T-helper 1 cell (primary cell): ENCODE measurements around the gene EPB41L1.

Experiments
- DNase-seq, 5 donors: peaks; one replicate each; pipeline ENCODE4 v3.0.0-alpha.2; 2012 to 2020

EPB41L1 gene

DNA sequence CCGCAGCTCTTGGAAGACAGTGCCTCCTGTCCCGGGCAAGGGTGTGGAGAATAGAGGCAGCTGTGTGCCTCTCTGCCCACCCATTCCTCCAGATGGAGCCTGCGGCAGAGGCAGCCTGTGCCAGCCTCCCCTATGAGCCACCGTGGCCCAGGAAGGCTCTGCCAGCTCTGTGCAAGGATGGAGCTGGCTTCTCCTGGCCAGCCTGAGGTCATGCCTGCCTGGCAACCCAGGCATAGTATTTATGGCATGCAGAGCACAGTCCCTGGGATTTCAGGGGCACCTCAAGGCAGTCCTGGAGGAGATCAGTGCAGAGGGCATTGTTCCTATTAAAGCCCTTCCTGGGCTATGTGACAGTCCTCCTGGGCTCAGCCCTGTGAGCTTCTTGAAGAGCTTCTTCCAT, 1.5 kb downstream of the EPB41L1 start:
- no peak for DNase-seq

DNA sequence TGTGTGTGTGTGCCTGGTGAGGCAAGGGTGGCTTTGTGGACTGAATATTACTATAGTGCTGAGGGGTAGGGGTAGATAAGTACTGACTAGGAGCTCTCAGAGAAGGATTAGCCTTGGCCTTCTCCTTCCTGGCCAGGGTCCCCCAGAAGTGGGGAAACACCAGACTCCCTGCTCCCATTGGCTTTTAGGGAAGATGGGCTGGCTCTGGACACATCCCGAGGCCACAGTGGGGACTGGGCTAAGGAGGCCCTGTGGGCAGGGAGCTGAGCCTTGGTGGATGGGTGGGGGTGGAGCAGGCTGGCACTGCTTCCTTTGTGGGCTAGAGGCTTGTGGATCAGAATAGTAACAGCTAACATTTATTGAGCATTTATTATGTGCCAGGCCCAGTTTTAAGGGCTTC, 3.1 kb downstream of the EPB41L1 start:
- no peak for DNase-seq

DNA sequence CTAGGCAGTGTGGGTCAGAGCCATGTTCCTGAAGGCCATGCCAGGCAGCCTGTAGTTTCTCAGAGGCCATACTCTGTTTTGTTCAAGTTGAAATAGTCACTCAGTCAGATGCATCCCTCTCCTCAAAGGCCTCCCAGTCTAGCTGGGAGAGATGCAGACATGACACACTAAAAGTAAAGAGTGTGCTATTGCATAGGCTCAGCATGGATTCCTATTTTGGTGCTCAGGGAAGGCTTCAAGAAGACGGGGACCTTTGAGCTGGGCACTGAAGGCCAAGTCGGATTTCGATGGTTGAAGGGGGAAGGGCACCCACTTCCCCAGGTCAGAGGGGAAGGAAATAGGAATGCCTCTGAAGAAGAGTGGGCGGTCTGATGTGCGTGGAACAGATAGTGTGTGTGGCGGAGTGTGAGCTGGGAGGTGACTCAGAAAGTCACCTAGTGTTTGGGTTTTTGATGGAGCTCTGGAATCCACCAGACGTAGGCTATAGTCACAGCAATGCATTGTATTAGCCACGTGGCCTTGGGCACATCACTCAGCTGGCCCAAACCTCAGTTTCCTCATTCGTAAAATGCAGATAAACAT, 3.7 kb downstream of the EPB41L1 start:
- DNase-seq = no peak

DNA sequence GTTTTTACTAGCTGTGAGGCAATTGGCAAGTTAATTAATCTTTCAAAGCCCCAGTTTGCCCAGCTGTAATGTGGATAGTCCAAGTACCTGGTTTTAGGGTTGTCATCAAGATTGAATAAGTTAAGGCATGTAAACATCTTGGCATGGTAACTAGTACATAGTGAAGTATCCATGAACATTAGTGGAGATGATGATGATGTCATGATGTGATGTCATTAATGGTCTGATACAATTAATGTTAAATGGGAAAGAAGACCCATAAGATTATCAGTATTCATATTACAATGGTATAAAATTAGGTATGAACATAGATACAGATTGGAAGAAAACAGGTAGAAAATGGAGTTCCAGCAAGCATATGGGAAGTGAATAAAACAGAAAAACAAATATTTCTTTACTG, 5.3 kb downstream of the EPB41L1 start:
- DNase-seq = no peak

GRCh38 chr20:36162272-36162966, 7.9 kb downstream of the EPB41L1 start:
- no peak for DNase-seq

- no peak for DNase-seq
Observed at GRCh38 chr20:36167902-36168503, 13.5 kb downstream of the EPB41L1 start.

- DNase-seq = no peak
Observed at GRCh38 chr20:36170542-36171215, 16.1 kb downstream of the EPB41L1 start.

DNA sequence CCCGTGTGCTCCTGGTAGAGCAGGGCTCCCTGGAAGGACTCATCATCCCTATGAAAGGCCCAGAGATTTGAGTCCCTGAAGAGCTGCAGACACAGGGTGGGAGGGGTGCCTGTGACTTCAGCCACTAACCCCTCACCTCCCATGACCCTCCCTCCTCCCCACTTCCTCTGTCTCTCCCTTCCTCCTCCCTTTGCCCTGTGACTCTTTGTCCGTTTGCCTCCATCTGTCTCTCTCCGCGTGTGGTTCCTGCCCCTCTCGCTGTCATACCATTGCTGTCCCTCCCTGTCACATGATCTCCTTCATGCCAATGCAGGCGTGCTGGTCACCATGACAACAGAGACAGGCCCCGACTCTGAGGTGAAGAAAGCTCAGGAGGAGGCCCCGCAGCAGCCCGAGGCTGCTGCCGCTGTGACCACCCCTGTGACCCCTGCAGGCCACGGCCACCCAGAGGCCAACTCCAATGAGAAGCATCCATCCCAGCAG, 19.0 kb downstream of the EPB41L1 start:
- no peak for DNase-seq

- DNase-seq = no peak
Observed at GRCh38 chr20:36175016-36175415, 20.5 kb downstream of the EPB41L1 start.

GRCh38 chr20:36175475-36175995, 21.0 kb downstream of the EPB41L1 start:
- no peak for DNase-seq

DNA sequence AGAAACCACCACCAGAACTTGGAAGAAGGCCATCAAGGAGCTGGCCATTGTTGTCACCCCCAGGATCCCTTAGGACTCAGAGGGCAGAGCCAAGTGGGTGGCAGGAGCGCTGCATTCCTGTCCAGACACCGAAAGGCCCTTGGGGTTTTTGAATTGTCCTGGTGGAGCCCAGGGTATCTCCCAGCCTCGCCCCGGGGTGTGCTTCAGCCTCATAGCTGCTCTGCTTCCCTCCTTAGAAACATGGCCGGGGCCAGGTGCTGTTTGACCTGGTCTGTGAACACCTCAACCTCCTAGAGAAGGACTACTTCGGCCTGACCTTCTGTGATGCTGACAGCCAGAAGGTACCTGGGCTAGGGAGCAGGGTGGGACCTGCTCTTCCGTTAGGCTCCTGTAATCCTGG, 23.2 kb downstream of the EPB41L1 start:
- no peak for DNase-seq

DNA sequence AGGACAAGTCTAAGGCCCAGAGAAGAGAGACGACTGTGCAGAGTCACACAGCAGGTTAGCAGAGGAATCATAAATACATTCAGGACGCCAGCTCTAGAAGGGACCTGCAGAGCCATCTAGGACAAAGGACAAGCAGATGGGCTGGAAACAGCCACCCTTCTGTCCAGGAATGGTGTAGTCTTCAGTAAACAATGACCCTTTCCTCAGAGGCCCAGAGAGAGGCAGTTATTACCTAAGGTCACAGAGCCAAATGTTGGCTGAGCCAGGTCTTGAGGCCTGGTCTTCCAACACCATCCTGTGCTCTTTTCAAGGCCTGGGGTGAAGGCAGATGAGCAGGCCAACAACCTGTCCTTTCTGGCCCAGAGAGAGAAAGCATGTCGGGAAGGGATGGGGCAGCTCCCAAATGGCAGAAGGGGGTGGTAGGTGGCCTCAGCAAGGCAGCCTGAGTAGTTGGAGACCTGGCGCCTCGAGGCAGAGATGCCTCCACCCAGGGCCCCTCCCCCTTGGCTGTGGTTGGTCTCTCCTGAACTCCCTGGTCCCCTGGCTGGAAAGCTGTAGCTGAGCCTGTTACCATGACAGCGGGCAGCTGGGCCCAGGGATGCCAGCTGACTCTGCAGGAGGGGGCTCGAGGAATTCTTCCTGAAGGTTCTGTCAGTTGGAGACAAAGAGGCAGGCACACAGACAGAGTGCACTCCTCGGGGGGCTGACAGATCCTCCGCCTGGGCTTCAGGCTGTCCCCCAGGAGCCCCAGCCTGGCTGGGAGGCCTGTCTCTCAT, 24.8 kb downstream of the EPB41L1 start:
- DNase-seq = no peak

DNA sequence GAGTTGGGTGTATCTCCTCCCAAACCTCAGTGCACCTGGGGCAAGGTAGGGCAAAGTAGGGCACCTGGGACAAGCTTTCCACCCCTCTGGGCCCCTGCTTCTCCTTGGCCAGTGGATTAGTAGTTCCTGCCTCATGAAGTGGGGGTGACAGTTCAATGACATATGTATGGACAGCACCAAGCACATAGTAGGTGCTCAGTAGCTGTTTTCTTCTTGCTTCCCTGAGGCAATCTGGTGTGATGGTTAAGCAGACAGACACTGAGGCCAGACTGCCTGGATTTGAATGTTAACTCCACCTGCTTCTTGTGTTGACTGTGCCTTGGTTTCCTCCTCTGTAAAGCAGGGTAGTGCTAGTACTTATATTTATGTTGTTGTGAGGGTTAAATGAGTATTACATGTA, 25.8 kb downstream of the EPB41L1 start:
- no peak for DNase-seq

- no peak for DNase-seq
Observed at GRCh38 chr20:36181934-36182603, 27.5 kb downstream of the EPB41L1 start.

DNA sequence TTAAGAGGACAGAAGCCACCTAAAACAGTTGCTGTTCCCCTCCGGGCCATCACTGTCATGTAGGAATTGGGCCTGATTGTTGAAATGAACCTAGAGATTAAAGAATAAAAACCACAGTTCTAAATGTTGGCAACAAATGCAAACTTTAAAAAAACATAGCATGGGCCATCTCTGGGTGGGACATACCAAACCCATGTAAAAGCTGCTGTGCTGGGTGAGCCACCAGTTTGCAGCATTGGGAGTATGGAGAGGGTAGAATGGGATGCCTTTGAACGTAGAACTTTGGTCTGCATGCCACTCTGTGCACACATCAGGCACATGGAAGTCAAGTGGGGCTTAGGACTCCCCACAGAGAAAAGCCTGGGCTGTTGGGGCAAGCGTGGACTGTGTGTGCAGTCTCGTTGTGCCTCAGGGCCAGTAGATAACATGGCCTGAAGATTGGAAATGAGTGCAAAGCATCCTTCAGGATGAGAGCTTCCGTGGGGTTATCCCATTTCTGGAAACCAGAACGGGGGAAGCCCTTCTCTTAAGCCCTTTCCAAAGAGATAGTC, 28.1 kb downstream of the EPB41L1 start:
- no peak for DNase-seq

DNA sequence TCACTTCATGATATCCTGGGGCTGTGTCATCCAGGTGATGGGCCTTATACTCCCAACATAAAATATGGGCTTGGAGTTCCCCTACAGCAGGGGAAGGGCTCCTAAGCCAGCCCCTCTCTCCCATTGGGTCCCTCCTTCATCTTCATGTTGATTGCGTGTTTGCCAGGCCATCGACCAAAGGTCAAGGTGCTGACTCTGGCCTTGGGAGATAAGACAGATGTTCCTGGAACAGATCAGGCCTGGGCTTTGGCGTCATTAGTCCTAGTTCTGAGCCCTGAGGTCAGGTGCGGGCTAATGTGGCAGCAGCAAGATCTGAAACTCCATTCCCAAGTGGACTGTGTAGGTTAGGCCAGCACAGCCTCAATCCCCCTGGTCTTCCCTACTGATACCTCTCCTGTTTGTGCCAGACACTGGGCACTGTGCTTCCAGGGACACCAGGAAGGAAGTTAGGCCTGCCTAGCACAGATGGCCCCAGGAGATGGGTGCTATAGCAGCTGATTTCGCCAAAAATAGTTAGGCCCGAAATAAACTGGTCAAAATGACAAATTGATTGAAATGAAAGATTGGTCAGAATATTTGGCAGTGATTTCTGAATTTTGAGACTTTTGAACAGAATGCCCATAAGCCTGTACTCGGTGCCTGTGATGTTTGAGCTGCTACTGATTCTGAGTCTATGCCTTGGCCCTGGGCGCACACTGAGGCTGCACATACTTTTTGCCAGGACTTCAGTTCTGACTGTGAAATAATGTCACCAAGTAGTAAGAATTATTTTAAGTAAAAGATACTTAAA, 28.8 kb downstream of the EPB41L1 start:
- DNase-seq = no peak

GRCh38 chr20:36184816-36185776, 30.6 kb downstream of the EPB41L1 start:
- no peak for DNase-seq

DNA sequence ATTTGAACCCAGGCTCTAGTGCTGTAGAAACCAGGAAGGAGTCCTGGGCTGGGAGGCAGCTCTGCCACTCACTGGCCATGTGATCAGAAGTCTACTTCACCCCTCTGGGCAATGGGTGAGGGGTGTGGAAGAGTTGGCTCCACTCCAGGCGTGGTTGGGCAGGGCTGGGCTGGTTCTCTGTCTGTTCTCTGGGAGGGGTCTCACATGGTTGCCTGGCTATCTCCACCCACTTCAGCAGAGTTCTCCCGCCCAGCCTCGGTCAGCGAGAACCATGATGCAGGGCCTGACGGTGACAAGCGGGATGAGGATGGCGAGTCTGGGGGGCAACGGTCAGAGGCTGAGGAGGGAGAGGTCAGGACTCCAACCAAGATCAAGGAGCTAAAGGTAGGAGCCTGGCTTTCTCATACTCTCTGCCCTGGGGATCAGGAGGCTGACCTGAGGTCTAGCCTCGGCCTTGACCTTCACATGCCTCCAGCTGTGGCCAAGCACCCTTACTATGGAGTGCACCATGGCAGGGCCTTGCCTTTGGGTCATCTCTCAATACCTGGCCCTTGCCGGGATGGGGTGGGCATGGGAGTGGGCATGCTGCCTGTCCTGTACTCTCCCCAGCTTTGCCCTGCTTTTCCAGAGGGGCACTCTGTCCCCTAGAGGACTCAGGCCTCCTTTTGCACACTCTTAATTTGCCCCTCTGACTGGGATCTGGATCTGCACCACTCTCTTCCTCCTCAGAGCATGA, 39.6 kb downstream of the EPB41L1 start:
- no peak for DNase-seq

- DNase-seq = no peak
Observed at GRCh38 chr20:36196676-36197075, 42.1 kb downstream of the EPB41L1 start.
